Stimulated activated CD8-positive, alpha-beta memory T cell treated with anti-CD3 and anti-CD28 coated beads, Interleukin-12 subunit alpha, Interleukin-12 subunit beta, amount 100 ng/mL, for 4 hours (primary cell): ENCODE results near the gene LCK.

ENCODE experiments used
- DNase-seq: peaks from one replicate; pipeline ENCODE4 v3.0.0-alpha.2; 2020; ENCODE audit warnings: low read depth

Gene LCK

DNA sequence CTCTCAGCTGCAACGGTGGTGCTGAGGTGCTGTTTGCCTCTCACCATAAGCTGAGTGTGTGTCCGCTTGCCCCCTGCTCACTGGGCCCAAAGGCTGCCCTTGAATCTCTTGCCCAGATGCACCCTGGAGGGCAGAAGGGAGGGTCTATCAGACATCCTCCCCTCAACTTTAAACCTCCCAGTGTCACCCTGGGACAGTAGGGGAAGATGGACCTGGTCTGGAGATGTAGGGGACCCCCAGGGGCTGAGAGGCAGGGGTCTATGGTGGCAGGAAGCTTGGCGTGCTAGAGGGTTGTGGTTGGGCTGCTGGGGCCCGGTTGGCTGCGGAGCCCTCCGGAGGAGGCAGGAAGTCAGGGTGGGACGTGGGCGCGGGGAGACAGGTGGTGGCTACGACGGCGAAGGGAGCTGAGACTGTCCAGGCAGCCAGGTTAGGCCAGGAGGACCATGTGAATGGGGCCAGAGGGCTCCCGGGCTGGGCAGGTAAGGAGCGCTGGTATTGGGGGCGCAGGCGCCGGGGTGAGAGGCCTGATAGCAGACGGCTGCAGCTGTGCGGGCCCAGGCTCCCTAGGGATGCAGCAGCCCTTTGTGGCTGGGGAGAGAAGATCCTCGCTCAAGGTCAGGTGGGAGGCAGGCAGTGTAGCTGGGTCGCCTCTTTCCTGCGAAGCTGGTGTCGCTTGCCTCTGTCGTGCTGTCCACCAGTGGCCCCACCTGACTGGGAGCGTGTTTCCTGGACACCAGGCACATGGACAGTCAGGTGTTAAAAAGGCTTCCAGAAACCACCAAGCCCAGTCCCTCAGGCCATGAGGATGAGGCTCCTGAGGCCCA, at the start of gene LCK:
LCK (plus strand) TSS at position 373 of the 824 bp plus-strand sequence. CDS start 23,065 bp downstream, outside the sequence.
- peak; percentile 52 for DNase-seq

DNA sequence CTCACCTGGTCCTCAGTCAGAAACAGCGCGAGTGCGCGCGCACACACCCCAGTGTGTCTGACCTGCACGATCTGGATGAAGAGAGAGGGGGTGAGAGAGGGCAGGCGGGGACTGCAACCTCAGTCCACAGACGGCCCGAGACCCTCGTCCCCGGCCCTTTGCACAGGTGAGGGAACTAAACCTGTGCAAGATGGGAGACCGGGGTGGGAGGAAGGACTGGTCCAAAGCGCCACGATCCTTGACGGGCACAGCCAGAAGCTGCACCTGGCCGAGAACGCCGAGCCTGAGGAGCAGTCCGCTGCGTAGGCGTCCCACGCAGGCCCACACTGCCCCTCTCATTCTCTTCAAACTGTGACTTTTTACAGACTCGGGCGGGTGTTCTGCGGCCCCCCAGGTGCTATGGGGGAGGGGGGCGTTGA, 46.1 kb upstream of the LCK start:
- no peak for DNase-seq

DNA sequence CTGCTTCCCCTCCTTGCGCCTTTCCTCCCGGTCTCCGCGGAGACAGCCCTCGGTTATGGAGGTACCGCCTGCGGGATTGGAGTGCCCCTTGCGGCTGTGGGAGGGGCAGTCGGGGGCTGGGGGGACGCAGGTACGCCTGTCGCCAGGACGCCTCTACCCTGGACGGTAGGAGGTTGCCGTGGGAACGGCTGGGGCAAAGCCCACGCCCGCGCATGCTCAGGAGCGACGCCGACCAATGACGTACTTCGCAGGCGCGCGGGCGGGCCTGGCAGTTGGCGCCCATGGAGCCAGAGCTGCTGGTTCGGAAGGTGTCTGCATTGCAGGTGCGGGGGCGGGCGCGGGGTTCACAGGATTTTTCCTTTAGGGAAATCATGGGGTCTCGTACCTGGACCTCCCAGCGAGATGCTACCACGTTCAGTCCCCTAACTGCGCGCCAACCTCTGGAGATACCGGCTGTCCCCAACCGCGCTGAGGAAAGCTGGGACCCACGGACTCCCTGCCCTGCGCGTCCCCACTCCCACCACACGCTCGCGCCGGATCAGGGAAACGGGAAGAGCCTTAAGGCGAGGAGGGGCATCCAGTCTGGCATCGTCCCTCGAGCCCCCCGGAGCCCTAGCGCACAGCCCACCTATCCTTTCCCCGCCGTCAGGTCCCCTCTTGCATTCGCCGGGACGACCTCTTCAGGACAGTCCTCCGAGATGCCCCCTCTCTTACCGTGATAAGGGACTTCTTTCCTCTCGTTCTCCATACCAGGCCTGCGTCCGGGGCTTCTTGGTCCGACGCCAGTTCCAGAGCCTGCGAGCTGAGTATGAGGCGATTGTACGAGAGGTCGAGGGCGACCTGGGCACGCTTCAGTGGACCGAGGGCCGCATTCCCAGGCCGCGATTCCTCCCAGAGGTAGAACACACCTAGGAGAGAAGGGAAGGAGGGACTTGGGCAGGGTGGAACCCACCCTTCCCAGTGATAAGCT, 45.4 kb upstream of the LCK start, which contains the start of gene IQCC:
IQCC (plus strand) TSS at position 271 of the 970 bp plus-strand sequence; CDS start at position 282, 11 bp downstream.
- DNase-seq, result peak; percentile 68

DNA sequence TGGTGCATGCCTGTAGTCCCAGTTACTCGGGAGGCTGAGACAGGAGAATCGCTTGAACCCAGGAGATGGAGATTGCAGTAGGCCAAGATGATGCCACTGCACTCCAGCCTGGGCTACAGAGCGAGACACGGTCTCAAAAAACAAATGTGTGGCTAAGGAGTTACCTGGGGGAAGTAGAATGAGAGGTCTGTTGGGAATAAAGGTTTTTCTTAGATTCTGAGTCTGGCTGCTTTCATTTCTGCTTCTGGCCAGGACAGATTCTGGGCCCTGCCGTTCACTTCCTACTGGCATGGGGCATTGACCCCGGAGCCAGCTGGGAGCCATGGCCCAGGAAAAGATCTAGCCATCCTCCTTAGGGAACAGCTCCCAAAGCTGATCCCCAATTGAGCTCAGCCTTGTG, 42.6 kb upstream of the LCK start:
- no peak for DNase-seq

DNA sequence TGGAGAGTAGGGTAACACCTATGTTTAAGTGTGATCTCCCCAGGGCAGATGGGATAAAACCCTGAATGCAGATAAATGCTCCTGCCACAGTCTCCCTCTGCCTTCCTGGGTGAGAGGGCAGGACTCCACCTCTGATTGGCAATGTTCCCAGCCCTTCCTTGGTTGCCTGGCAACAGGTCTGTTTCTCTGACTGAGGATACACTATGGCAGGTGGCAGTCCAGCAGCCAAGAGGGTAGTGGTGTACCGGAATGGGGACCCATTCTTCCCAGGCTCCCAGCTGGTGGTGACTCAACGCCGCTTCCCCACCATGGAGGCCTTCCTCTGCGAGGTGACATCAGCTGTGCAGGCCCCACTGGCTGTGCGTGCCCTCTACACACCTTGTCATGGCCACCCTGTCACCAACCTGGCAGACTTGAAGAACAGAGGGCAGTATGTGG, 42.2 kb upstream of the LCK start, which contains the start of gene DCDC2B:
DCDC2B (plus strand) TSS at position 199 of the 438 bp plus-strand sequence; CDS start at position 204, 5 bp downstream.
- DNase-seq, result no peak

DNA sequence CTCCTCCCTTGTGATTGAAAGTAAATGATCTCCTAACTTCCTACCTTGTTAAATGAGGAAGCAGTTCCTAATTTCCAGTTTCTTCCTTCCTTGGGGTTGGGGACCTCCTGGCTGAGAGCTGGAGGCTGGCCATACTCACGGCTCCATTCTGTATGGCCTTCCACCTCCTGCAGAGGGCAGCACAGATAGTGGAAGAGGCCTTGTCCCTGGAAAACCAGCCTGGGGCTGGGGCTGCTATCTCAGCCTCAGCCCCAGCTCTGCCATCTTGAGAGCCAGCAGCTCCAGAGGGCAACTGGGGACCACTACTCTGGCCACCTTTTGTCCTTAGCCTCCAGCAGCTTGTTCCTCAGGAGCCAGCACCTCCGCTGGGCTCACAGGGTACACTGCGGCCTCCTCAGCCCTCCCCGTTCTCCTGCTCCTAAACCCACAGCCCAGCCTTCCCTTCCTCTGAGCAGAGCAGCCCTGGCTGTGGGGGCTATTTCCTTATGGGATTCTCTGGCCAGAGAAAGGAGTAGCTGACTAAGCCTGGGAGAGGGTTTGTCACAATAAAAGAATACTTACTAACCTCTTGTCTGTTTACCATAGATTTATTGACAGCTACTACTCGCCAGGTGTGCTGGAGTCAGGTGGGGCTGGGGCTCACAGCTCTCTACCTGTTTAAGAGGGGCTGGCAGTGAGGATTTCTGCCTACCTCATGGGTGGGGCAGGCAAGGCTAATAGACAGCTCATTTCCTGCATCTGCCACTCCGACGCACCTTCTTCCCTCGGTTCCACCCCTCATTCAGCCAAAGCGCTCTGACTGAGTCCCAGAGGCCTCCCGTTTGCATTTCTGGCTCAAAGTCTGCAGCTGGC, 35.2 kb upstream of the LCK start:
- peak; percentile 25 for DNase-seq

DNA sequence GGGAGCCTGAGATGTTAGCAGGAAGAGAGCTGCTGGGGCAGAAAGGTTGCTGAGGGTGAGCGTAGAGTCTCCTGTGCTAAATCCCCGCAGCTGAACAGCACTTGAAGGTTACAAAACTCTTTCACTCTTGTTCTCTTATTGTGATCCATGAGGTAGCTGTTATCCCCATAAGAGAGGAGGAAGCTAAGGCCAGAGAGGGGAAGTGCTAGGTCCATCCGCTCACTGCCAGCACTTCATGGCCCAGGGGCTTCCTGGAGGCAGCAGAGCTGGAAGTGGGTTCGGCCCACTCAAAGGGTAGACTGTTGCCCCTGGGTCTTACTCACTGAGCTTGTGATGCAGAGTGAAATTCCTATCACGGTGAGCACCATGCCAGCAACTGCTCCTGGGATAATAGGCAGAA, 34.5 kb upstream of the LCK start:
- no peak for DNase-seq

DNA sequence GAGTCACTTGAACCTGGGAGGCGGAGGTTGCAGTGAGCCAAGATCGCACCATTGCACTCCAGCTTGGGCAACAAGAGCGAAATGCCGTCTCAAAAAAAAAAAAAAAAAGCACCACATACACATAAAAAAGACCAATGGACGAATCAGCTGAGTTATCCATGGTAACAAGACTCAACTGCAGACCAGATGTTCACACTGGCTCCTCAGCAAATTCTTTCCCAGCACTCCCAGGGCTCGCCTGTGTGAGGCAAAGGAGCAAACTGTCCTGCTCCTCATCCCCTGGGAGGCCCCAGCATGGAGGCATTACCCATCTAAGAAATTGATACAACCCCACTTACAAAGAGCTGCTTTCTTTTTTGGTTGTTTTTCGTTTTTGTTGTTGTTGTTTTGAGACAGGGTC, 32.0 kb upstream of the LCK start:
- DNase-seq, result no peak

DNA sequence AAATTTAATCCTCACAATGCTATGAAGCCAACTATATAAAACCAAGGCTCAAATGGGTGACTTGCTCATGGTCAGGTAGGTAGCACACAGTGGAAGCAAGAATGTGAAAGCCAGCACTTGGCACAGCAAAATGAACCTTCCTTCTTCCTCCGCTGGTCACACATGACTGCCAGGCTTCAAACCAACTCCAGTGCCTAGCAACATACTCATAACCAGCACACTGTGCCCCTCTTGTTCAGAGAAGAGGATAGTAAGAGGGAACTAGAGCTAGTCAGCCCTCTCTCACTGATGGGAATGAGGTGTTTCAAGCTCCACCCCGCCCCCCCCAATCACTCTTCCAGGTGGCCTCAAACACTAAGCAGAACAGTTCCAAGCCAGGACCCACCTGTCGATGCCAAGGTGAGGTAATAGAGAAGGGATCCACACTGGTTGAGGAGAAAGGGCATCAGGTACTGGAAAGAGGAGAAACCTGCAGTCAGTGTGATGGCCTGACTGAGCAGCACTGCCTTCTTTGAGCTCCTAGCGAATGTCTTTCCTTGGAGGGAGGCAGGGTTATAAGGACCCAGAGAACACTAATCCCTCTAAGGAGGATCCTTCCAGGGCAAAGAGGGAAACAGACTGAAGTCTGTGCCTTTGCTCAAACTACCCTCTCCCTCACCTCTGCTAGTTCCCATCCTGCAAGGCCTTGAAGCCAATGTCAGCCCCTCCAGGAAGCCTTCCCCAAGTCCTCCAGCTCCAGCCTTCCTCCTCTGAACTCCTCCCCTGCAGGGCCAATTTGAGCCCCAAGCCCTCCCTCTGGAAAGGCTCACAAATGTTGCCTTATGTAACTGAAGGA, 30.1 kb upstream of the LCK start:
- no peak for DNase-seq

DNA sequence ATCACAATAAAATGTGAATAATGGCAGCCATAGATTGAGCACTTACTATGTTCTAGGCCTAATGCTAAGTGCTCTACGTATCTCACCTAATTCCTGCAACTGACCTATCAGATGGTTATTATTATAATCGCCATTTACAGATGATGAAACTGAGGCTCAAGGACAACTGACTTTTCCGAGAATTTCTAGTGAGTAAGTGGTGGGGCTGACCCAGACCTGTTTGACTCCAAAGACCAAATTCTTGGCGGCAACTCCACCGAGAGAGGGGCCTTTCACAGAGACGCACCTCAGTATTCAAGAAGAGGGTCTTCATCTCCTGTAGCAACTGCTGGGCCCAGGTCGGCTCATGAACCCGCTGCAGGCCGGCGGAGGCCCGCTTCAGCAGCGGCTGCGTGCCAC, 29.5 kb upstream of the LCK start:
- no peak for DNase-seq

DNA sequence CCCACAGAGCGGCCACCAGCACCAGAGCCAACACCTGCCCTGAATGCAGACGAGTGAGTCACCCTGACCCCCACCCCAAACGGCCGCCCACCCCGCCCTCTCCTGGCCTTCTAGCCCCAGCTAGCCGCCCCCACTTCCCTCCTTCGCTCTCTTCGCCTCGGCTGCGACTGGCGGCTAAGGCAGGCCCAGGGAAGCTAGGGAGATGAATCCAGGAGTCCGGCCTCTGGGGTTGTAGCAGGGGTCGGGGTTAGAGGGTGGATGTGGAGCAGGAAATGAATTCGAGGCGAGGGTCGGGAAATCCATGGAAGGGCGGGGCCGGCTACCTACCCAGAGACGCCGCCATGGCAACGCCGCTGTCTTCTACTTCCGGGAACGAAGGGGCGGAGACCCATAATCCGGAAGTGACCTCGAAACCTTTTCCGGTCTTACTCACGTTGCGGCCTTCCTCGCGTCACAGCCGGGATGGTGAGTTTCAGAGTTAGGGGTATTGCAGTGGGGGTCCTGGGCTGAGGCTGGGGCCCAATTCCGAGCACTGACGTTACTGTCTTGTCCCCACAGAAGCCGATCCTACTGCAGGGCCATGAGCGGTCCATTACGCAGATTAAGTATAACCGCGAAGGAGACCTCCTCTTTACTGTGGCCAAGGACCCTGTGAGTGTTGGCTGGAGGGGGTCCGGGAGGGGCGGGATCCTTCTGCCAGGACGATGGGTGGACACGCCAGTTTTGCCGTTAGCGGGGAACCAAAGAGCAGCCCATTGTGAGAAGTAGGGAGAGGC, 28.9 kb upstream of the LCK start, which contains the start of the genes EIF3I and TMEM234:
EIF3I (plus strand) TSS at position 428 of the 776 bp plus-strand sequence; CDS start at position 463, 35 bp downstream.
TMEM234 (minus strand) TSS at position 374 of the 776 bp plus-strand sequence; CDS start at position 343, 31 bp downstream.
- DNase-seq, result peak; percentile 87

DNA sequence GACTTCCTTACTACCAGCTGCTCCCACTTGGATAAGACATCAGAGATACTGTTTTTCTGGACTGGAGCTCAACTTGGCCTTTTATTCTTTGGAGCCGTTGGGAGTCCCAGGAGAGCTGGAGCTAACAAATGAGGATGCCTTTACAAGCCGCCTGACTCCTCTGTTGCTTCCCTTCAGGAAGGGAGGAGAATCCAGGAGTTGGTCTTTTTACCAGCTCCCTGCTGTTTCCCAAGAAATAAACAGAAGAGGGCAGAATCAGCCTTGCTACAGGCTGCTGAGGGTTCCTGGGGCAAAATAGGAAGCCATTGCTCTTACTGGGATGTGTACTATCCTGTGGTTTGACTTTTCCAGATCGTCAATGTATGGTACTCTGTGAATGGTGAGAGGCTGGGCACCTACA, 27.4 kb upstream of the LCK start:
- DNase-seq, result no peak

DNA sequence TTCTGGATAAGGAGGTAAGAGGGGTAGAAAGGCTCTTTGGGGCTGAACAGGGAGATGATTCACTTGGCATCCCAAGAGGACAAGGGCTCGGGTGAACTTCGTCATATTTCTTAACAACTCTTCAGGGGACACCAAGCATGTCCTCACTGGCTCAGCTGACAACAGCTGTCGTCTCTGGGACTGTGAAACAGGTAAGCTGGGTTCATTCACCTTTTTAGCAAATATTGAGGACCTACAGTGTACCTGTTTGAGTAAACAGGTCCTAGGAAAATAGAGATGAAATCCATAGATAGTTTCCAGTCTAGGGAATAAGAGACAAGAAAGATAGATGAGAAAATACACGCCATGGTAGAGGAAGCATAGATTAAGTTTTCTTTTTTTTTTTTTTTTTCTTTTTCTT, 26.8 kb upstream of the LCK start:
- no peak for DNase-seq

DNA sequence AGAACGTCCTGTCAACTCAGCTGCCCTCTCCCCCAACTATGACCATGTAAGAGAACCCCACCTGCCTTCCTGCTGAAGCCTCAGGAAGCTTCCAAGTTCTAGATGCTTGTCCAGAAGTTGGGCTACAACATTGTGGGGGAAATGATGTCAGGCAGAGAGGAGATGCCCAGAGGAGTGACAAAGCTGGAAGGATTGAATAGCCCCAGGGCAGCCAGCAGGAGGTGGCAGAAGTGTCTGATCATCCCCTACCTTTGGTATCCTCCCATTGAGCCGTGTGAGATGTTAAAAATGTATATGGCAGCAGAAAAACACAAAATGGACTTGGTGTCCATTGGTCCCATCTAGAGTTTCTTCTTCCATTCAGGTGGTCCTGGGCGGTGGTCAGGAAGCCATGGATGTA, 22.3 kb upstream of the LCK start:
- DNase-seq, result no peak

DNA sequence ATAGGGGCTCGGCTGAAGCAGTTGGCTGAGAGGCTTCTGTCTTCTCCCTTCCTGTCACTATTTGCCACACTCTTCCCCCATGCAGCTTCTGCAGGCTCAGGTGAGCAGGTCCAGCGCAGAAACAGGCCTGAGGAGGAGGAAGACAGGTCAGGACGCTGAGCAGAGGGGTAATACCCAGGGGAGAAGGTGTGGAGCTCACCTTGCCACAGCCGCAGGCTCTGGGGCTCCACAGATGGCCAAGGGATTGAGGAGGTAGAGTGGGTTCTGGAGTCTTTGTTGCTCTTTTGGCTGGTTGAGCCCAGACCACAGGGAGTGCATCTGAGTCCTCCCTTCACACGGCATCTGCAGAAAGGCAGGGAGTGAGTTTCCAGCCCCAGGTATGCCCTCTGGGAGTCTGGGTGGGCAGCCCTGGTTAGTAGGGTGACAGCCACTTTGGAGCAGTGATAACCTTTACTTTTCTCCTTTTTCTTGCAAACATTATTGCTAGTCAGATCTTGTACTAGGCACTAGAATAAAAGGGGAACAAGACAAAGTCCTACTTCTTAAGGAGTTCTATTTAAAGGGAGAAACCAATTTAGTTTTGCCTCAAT, 19.1 kb upstream of the LCK start:
- no peak for DNase-seq

DNA sequence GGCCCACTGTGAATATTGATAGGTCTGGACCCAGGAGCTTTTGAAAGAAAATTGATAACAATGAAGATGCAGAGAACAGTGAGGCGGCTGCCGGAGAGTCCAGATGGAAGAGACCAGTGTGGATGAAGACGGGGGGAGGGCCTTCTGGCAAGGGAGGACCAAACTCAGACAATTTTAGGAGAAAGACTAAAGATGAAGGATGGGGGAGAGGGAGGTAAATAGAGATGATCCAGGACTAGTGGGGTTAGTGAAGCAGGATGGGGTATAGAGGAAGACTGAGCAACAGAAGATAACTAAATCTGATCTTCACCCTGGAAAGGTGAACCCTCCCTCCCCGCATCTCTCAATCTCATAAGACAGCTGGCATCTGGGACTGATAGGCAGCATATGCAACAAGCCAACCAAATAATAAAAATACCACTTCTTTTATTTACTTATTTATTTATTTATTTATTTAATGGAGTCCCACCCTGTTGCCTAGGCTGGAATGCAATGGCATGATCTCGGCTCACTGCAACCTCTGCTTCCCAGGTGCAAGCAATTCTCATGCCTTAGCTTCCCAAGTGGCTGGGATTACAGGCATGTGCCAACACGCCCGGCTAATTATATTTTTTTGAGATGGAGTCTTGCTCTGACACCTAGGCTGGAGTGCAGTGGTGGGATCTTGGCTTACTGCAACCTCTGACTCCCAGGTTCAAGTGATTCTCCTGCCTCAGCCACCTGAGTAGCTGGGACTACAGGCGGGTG, 18.3 kb upstream of the LCK start:
- no peak for DNase-seq

DNA sequence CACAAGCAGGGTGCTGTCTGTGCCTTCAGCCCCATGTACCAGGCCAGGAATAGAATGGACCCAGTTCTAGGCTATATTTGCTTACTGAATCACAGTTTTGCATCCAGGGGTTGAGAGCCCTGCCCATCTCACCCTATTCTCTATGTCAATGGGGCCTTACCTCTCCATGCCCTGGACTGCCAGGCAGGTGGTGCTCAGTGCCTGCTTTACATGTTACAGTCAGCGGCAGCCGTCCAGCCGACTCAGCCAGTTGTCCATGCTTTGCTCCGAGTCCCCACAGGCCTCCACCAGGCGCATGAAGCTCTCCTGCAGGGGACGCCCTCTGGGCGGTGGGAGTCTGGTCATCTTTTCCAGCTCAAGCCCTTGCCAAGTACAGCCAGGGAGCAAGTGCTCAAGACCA, 16.3 kb upstream of the LCK start:
- no peak for DNase-seq

DNA sequence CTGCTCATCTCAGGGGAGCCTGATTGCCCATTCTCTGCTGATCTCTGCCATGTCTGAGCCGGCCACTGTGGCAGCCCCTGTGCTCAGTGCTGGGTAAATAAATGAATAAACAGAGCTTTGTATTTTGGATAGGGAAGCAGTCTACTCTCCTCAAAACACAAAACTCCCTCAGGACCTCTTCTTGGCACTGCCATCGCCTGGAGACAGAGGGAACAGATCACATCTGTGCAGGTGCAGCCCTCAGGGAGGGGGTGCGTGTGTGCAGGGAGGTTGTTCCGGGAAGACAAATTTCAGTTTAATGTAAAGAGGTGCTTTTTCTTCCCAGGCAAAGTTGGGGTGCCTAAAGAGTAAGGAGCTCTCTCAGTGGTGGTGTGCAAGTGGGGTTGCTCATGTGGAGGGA, 11.7 kb upstream of the LCK start:
- DNase-seq, result no peak

DNA sequence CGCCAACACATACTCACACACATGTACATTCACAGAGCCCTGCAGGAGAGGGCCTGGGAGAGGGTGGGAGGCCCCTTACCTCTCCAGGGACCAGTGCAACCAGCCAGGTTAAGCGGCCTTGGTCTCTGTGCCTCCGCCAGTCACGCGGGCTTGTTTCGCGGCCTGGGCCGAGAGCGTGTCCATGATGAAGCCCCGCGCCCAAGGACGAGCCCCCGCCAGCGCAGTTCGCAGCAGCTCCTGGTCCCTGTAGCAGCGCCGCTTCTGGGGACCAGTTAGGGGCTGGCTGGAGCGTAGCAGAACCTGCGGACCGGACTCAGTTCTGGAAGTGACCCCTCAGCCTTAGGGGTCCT, 11.3 kb upstream of the LCK start:
- DNase-seq, result no peak
